ENCODE data around the gene ANAPC10.

ANAPC10 gene

GRCh38 chr4:145035494-145036136, 62.4 kb downstream of the ANAPC10 start:
- Histone ChIP-seq H3K9ac (ENCODE audit: low read length) (no peak overlapping the region), H3K4me3 (ENCODE audit: low read depth, low read length, poor library complexity, severe bottlenecking) (no peak overlapping the region), H3K9me2 (ENCODE audit: low read depth, low read length) (no peaks in the 10 kb centered on the region), H3K4me2 (ENCODE audit: low read length) (no peak overlapping the region), H3K79me2 (ENCODE audit: insufficient read depth, low read length) (no peaks in the 10 kb centered on the region), H3K36me3 (ENCODE audit: insufficient read depth, low read length) (peaks cover 22% of the 10 kb centered on the region), H2AFZ (ENCODE audit: low read length) (no peak overlapping the region), H3K27me3 (ENCODE audit: insufficient read depth, low read length) (no peaks in the 10 kb centered on the region), H3K27ac (ENCODE audit: low read depth, low read length, poor library complexity, severe bottlenecking) (no peak overlapping the region), H3K9me3 (ENCODE audit: low read length) (no peaks in the 10 kb centered on the region), H3K4me1 (ENCODE audit: insufficient read depth, low read length, severe bottlenecking) (no peaks in the 10 kb centered on the region), H4K20me1 (ENCODE audit: insufficient read depth, low read length) (no peaks in the 10 kb centered on the region), H3F3A (ENCODE audit: insufficient read depth, low read length) (no peaks in the 10 kb centered on the region)
- no peak for TF ChIP-seq CTCF (IDR thresholded peaks at IDR 0.05; ENCODE audit: low read length)
- TF ChIP-seq EZH2 (IDR thresholded peaks at IDR 0.05; ENCODE audit: borderline replicate concordance, low read length), result no peak

- H4K20me1 ChIP-seq (ENCODE audit: insufficient read depth, low read length), result no peaks in the 10 kb centered on the region
- H3K4me2 ChIP-seq (ENCODE audit: low read length), result no peak overlapping the region
- TF ChIP-seq EZH2 (IDR thresholded peaks at IDR 0.05; ENCODE audit: borderline replicate concordance, low read length), result no peak
- TF ChIP-seq CTCF (IDR thresholded peaks at IDR 0.05; ENCODE audit: low read length), result no peak
- H3F3A ChIP-seq (ENCODE audit: insufficient read depth, low read length), result no peaks in the 10 kb centered on the region
- no peak overlapping the region for H3K4me3 ChIP-seq (ENCODE audit: low read depth, low read length, poor library complexity, severe bottlenecking)
- peaks cover 22% of the 10 kb centered on the region for H3K36me3 ChIP-seq (ENCODE audit: insufficient read depth, low read length)
- H3K9ac ChIP-seq (ENCODE audit: low read length), result no peak overlapping the region
- H3K27ac ChIP-seq (ENCODE audit: low read depth, low read length, poor library complexity, severe bottlenecking), result no peak overlapping the region
- H3K9me3 ChIP-seq (ENCODE audit: low read length), result no peaks in the 10 kb centered on the region
- H3K9me2 ChIP-seq (ENCODE audit: low read depth, low read length), result no peaks in the 10 kb centered on the region
- H3K79me2 ChIP-seq (ENCODE audit: insufficient read depth, low read length), result no peaks in the 10 kb centered on the region
- no peaks in the 10 kb centered on the region for H3K27me3 ChIP-seq (ENCODE audit: insufficient read depth, low read length)
- H2AFZ ChIP-seq (ENCODE audit: low read length), result no peak overlapping the region
- H3K4me1 ChIP-seq (ENCODE audit: insufficient read depth, low read length, severe bottlenecking), result no peaks in the 10 kb centered on the region
Measured at GRCh38 chr4:145034727-145035211, 63.2 kb downstream of the ANAPC10 start.

- TF ChIP-seq CTCF (IDR thresholded peaks at IDR 0.05; ENCODE audit: low read length), result no peak
- no peak for TF ChIP-seq EZH2 (IDR thresholded peaks at IDR 0.05; ENCODE audit: borderline replicate concordance, low read length)
- Histone ChIP-seq H4K20me1 (ENCODE audit: insufficient read depth, low read length) (no peaks in the 10 kb centered on the region), H3F3A (ENCODE audit: insufficient read depth, low read length) (no peaks in the 10 kb centered on the region), H3K9me3 (ENCODE audit: low read length) (peaks cover 9% of the 10 kb centered on the region), H3K79me2 (ENCODE audit: insufficient read depth, low read length) (no peaks in the 10 kb centered on the region), H3K4me1 (ENCODE audit: insufficient read depth, low read length, severe bottlenecking) (no peaks in the 10 kb centered on the region), H3K27ac (ENCODE audit: low read depth, low read length, poor library complexity, severe bottlenecking) (no peak overlapping the region), H2AFZ (ENCODE audit: low read length) (no peak overlapping the region), H3K36me3 (ENCODE audit: insufficient read depth, low read length) (peaks cover 8% of the 10 kb centered on the region; the same call in 1 of the 2 replicates), H3K4me2 (ENCODE audit: low read length) (no peak overlapping the region), H3K27me3 (ENCODE audit: insufficient read depth, low read length) (no peaks in the 10 kb centered on the region), H3K4me3 (ENCODE audit: low read depth, low read length, poor library complexity, severe bottlenecking) (no peak overlapping the region), H3K9me2 (ENCODE audit: low read depth, low read length) (no peaks in the 10 kb centered on the region), H3K9ac (ENCODE audit: low read length) (no peak overlapping the region)
Measured at GRCh38 chr4:145019346-145019745, 78.7 kb downstream of the ANAPC10 start.
